NCI-H1694 treated with DMSO at 0.1 percent for 48 hours (cell line): ENCODE results near the gene FHIT.
A peak's percentile ranks its signal among the peaks of the same experiment; 100 is the strongest.

Source experiments
- DNase-seq: peaks from one replicate; lab custom pipeline; 2025; lab: John Stamatoyannopoulos, UW

Gene FHIT

GRCh38 chr3:60325610-60326170 lies 925.6 kb downstream of the FHIT start:
- no peak for DNase-seq

GRCh38 chr3:60323651-60324050 lies 927.6 kb downstream of the FHIT start:
- no peak for DNase-seq

- no peak for DNase-seq
Measured at GRCh38 chr3:60323180-60323579, 928.1 kb downstream of the FHIT start.

- no peak for DNase-seq
Measured at GRCh38 chr3:60322298-60322856, 928.9 kb downstream of the FHIT start.

GRCh38 chr3:60319179-60319858 lies 931.9 kb downstream of the FHIT start:
- DNase-seq = no peak

- peak; percentile 1 for DNase-seq
Measured at GRCh38 chr3:60316121-60316797, 935.0 kb downstream of the FHIT start.

GRCh38 chr3:60313951-60314461 lies 937.2 kb downstream of the FHIT start:
- no peak for DNase-seq

GRCh38 chr3:60313231-60313798 lies 937.9 kb downstream of the FHIT start:
- DNase-seq = no peak

- no peak for DNase-seq
Measured at GRCh38 chr3:60309539-60310268, 941.5 kb downstream of the FHIT start.

GRCh38 chr3:60308808-60309207 lies 942.4 kb downstream of the FHIT start:
- DNase-seq = no peak

- no peak for DNase-seq
Measured at GRCh38 chr3:60307562-60308199, 943.6 kb downstream of the FHIT start.

- no peak for DNase-seq
Measured at GRCh38 chr3:60304112-60304511, 947.1 kb downstream of the FHIT start.

- no peak for DNase-seq
Measured at GRCh38 chr3:60303160-60303559, 948.1 kb downstream of the FHIT start.

GRCh38 chr3:60301142-60301541 lies 950.1 kb downstream of the FHIT start:
- no peak for DNase-seq

GRCh38 chr3:60298141-60298540 lies 953.1 kb downstream of the FHIT start:
- no peak for DNase-seq

GRCh38 chr3:60294181-60294580 lies 957.1 kb downstream of the FHIT start:
- no peak for DNase-seq

GRCh38 chr3:60291115-60291514 lies 960.1 kb downstream of the FHIT start:
- no peak for DNase-seq

GRCh38 chr3:60290122-60290492 lies 961.1 kb downstream of the FHIT start:
- no peak for DNase-seq

GRCh38 chr3:60289341-60290121 lies 961.7 kb downstream of the FHIT start:
- DNase-seq = no peak

- DNase-seq = peak; percentile 45
Measured at GRCh38 chr3:60282866-60283265, 968.4 kb downstream of the FHIT start.

GRCh38 chr3:60281970-60282369 lies 969.3 kb downstream of the FHIT start:
- no peak for DNase-seq
